GM06990 (cell line): ENCODE data around the gene CPSF3.

Experiments used
- DNase-seq: peaks from one replicate; pipeline ENCODE4 v3.0.0-alpha.2; 2011; ENCODE audit not compliant: insufficient read length; ENCODE audit errors: extremely low read depth
- H3K27me3 ChIP-seq: replicated peaks from 2 replicates; pipeline ENCODE4 v1.6.0; 2011; ENCODE audit warnings: low read length; ENCODE audit not compliant: control insufficient read depth, insufficient read depth
- H3K36me3 ChIP-seq: 2 replicates; pipeline ENCODE4 v1.5.1; 2011; ENCODE audit warnings: low read length; ENCODE audit not compliant: control insufficient read depth, insufficient read depth
- H3K4me3 ChIP-seq: replicated peaks from 2 replicates; pipeline ENCODE4 v1.5.1; 2011; ENCODE audit warnings: low read depth, mild to moderate bottlenecking, control low read depth, low read length
- CTCF ChIP-seq: IDR thresholded peaks from 2 replicates; pipeline ENCODE4 v1.5.1; 2011; ENCODE audit warnings: low read length, control low read depth, mild to moderate bottlenecking, inconsistent platforms; ENCODE audit not compliant: insufficient read depth, poor library complexity, severe bottlenecking

CPSF3 gene

GRCh38 chr2:9480157-9480556 is 56.7 kb downstream of the CPSF3 start:
- H3K4me3 ChIP-seq = no peak overlapping the region
- TF ChIP-seq CTCF = no peak
- peaks cover 28% of the 10 kb centered on the region for H3K36me3 ChIP-seq
- no peaks in the 10 kb centered on the region for H3K27me3 ChIP-seq
- DNase-seq = no peak

DNA sequence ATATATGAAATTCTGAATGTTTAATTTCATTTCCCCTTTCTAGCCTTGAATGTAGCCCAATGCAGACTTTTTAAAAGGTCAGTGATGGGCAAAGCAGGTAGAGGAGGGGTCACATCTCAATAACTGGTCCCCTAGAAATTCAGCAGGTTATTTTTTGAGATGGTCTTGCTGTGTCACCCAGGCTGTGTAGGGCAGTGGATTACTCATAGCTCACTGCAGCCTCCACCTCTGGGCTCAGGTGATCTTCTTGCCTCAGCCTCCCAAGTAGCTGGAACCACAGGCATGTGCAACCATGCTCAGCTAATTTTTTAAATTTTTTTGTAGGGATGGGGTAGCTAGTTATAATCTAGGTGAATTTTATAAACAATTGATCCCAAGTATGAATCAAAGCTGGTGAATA is 59.7 kb downstream of the CPSF3 start:
- no peaks in the 10 kb centered on the region for H3K27me3 ChIP-seq
- H3K36me3 ChIP-seq = peaks cover 37% of the 10 kb centered on the region
- H3K4me3 ChIP-seq = no peak overlapping the region
- no peak for TF ChIP-seq CTCF
- no peak for DNase-seq

DNA sequence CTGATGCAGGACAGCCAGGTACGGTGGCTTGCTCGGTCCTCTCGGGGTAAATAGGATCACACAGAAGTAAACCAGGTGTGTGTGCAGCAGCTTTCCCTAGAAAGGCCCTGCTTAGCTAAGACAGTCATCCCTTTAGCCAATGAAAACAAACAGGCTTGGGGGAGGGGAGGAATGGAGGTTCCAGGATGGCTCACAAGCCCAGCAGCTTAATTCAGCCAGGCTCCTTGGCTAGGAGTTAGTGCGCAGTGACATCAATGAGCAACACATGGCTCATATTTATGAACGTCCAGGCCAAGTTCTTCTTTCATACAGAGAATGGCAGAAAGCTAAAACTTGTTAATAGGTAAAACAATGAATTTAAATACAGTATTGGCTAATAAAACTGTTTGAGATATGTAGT is 61.1 kb downstream of the CPSF3 start:
- no peak for TF ChIP-seq CTCF
- Histone ChIP-seq H3K27me3 (no peaks in the 10 kb centered on the region), H3K4me3 (no peak overlapping the region), H3K36me3 (peaks cover 37% of the 10 kb centered on the region)
- DNase-seq = no peak

DNA sequence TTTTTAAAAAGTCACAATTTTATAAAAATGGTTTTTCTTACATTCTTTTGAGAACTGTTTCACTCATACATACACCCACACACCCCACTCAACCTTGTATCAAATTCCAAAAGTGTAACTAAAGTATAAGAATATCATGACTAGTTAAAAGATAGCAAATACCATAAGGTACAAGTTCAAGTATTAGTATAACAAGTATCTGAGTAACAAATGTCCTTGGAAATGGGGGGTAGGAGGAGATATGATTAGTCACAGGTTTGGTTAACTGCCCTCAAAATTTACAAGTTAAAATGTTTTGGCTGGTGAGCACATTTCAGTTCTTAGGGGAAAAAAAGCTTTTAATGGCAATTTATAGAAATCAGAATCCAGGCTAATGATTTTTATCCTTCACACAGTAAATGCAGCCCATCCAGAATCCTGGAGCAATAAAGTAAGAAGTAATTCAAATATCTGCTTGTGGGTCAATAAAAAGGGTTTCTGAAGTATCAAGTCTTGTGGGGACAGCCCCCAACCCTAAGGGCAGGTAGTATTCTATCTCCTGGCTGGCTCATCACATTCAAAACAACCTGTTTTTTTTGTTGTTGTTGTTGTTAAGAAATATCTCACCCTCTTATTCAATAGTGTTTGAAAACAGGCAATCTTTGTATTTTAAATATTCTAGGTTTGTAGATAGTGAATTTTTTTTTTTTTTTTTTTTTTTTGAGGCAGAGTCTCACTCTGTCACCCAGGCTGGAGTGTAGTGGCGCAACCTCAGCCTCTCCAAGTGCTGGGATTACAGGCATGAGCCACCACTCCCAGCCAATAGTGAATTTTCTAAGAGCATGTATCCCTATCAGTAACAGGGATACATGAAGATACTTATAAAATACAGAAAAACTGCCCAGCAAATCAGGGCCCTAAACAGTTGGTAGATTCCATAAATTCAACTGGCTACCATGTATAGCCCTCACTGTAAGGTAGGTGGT is 65.4 kb downstream of the CPSF3 start:
- Histone ChIP-seq H3K36me3 (peaks cover 41% of the 10 kb centered on the region), H3K27me3 (no peaks in the 10 kb centered on the region), H3K4me3 (no peak overlapping the region)
- DNase-seq = no peak
- no peak for TF ChIP-seq CTCF

DNA sequence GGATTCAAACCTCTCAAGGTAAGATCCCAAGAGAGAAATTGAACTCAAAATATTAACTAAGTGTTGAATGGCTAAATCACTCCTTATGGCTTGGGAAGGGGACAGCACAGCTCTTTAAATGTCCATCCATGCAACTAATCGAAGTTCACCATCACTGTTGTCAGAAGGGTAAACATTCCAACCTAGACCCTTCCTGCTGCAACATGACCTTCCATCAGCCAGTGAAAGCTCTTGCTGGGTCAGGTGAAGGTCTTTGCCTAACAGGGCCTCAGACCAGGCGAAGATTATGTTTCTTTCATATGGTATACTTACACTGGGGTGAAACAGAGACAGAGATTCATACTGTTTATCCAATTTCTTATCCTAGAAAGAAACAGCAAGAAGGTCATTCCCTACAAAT is 67.3 kb downstream of the CPSF3 start:
- DNase-seq = no peak
- H3K36me3 ChIP-seq = peaks cover 31% of the 10 kb centered on the region
- TF ChIP-seq CTCF = no peak

GRCh38 chr2:9492927-9493326 is 69.5 kb downstream of the CPSF3 start:
- no peak for DNase-seq
- H3K36me3 ChIP-seq = peaks cover 36% of the 10 kb centered on the region
- no peak overlapping the region for H3K4me3 ChIP-seq
- TF ChIP-seq CTCF = no peak
- no peaks in the 10 kb centered on the region for H3K27me3 ChIP-seq

More for the DNA sequence above, 67.3 kb downstream of the CPSF3 start:
- H3K4me3 ChIP-seq = no peak overlapping the region
- no peaks in the 10 kb centered on the region for H3K27me3 ChIP-seq
